Choroid plexus epithelial cell (primary cell): ENCODE measurements around the gene SCAI.
A peak's percentile ranks its signal among the peaks of the same experiment; 100 is the strongest.

Experiments used
- DNase-seq: peaks from one replicate; pipeline ENCODE4 v3.0.0-alpha.2; 2010; ENCODE audit warnings: low read depth
- H3K4me3 ChIP-seq: 2 replicates; pipeline ENCODE4 v1.5.1; 2011; ENCODE audit warnings: low read depth, mild to moderate bottlenecking, control low read depth, low read length, moderate library complexity
- CTCF ChIP-seq: conservative IDR thresholded peaks from 2 replicates; pipeline ENCODE4 v1.5.1; 2011; ENCODE audit warnings: low read depth, mild to moderate bottlenecking, control low read depth, inconsistent platforms, low read length, moderate library complexity

The SCAI gene

GRCh38 chr9:125161284-125161918, 18.1 kb upstream of the SCAI start:
- TF ChIP-seq CTCF, result no peak
- H3K4me3 ChIP-seq, result no peak overlapping the region
- peak; percentile 62 for DNase-seq

- TF ChIP-seq CTCF, result no peak
- no peak for DNase-seq
- H3K4me3 ChIP-seq, result no peak overlapping the region
Observed at GRCh38 chr9:125160750-125161149, 17.4 kb upstream of the SCAI start.

GRCh38 chr9:125156551-125156950, 13.2 kb upstream of the SCAI start:
- DNase-seq, result no peak
- no peak overlapping the region for H3K4me3 ChIP-seq
- TF ChIP-seq CTCF, result no peak

- H3K4me3 ChIP-seq, result no peak overlapping the region
- no peak for TF ChIP-seq CTCF
- no peak for DNase-seq
Observed at GRCh38 chr9:125153712-125154367, 10.5 kb upstream of the SCAI start.

GRCh38 chr9:125151730-125152129, 8.4 kb upstream of the SCAI start:
- H3K4me3 ChIP-seq, result no peak overlapping the region
- no peak for DNase-seq
- no peak for TF ChIP-seq CTCF

- no peak for TF ChIP-seq CTCF
- DNase-seq, result no peak
- H3K4me3 ChIP-seq, result no peak overlapping the region
Observed at GRCh38 chr9:125150349-125151245, 7.3 kb upstream of the SCAI start.
